Hair follicle dermal papilla cell (primary cell): ENCODE results near the gene SHISA8. TPM values are rescaled to one million over a fixed set of nuclear protein-coding genes. Genes with fewer than 3 reads are reported as not detected.

ENCODE experiments used
- small RNA-seq: library from RNA; depleted of rRNA; stranded (forward); fragments of <200 nt; gene quantifications from one replicate; pipeline ENCODE3, GENCODE V24; 2012
- total RNA-seq: library from RNA; depleted of rRNA; stranded (reverse); fragments of >200 nt; gene quantifications from 2 replicates; pipeline ENCODE4 v1.2.3, GENCODE V29; 2012

SHISA8 gene
- total RNA-seq: not detected in 2 replicates

GRCh38 chr22:41915035-41915785 lies at the start of gene SHISA8:
TSS of gene SHISA8 (minus strand) at chr22:41915074. CDS start at chr22:41914667, 407 bp downstream.

GRCh38 chr22:41951898-41952474 lies 37.1 kb upstream of the SHISA8 start, which contains the start of gene SMIM45:
TSS of gene SMIM45 (plus strand) at chr22:41952150.

GRCh38 chr22:41946629-41947423 lies 32.0 kb upstream of the SHISA8 start, which contains the start of gene CENPM:
TSS of gene CENPM (minus strand) at chr22:41947152. CDS start at chr22:41947076, 76 bp downstream.

Small RNA genes lying within 50 kb of the gene (small RNA-seq; reads per million reads assigned to genes)
- gene MIR33A: 9.8 reads per million, percentile 90 among the genes with 10 or more reads in this experiment

Other genes with a start within 250 kb of the SHISA8 start
- gene SNU13, start 226.2 kb downstream of the SHISA8 start, total RNA-seq: 60.8 and 70.2 TPM in 2 replicates
- 0.32 and 0.73 TPM in 2 replicates for gene MEI1, start 215.6 kb downstream of the SHISA8 start, total RNA-seq
- gene CCDC134, start 114.4 kb downstream of the SHISA8 start, total RNA-seq: 9.7 and 14.9 TPM in 2 replicates
- gene SREBF2, start 82.0 kb downstream of the SHISA8 start, total RNA-seq: 98.8 and 109 TPM in 2 replicates
- gene TNFRSF13C, start 11.7 kb upstream of the SHISA8 start, total RNA-seq: 0.16 and 0.36 TPM in 2 replicates
- 2.4 and 2.6 TPM in 2 replicates for gene CENPM, start 32.1 kb upstream of the SHISA8 start, total RNA-seq
- 5.1 and 8.3 TPM in 2 replicates for gene SEPTIN3, start 54.4 kb upstream of the SHISA8 start, total RNA-seq
- gene WBP2NL, start 83.7 kb upstream of the SHISA8 start, total RNA-seq: 1.6 and 2.2 TPM in 2 replicates
- gene NAGA, start 155.7 kb upstream of the SHISA8 start, total RNA-seq: 71.3 and 76.3 TPM in 2 replicates
- 28.9 and 33.8 TPM in 2 replicates for gene PHETA2, start 159.2 kb upstream of the SHISA8 start, total RNA-seq
- gene SMDT1, start 164.6 kb upstream of the SHISA8 start, total RNA-seq: 3.4 and 5.7 TPM in 2 replicates
- gene NDUFA6, start 175.7 kb upstream of the SHISA8 start, total RNA-seq: 23.5 and 32.2 TPM in 2 replicates
- 0.24 and 0.49 TPM in 2 replicates for gene CYP2D6, start 215.7 kb upstream of the SHISA8 start, total RNA-seq